CD4-positive, alpha-beta T cell (primary cell): ENCODE data around the gene ISLR2. TPM values are rescaled to one million over a fixed set of nuclear protein-coding genes. Genes with fewer than 3 reads are reported as not detected.

Source experiments
- ATAC-seq: fragments of 200-7000 bp; cut with Tn5 transposase; one replicate; pipeline ENCODE4 v1.10.0; 2022; ENCODE audit warnings: mild to moderate bottlenecking; ENCODE audit not compliant: poor library complexity
- CTCF ChIA-PET: fragments of 350-600 bp; sonication (Branson Sonifier 250); formaldehyde crosslinking; loops from one replicate; lab custom pipeline; 2021; ENCODE audit warnings: antibody characterized with exemption, inconsistent platforms; lab: Charles Lee
- POLR2A ChIA-PET: fragments of 350-600 bp; sonication (Branson Sonifier 250); formaldehyde crosslinking; loops from one replicate; lab custom pipeline; 2021; ENCODE audit warnings: antibody characterized with exemption, inconsistent platforms; lab: Charles Lee
- DNase-seq, 14 experiments: peaks; one replicate each; pipeline ENCODE4 v3.0.0-alpha.2; 2013 to 2020; ENCODE audit warnings: mixed read lengths in 2 of 14
- H3K27ac ChIP-seq, 2 donors: one replicate each; pipeline versions ENCODE4 v1.5.1 to v1.7.0; 2013; ENCODE audit warnings: low read length in 2 of 2, low read depth in 1 of 2, mild to moderate bottlenecking in 1 of 2
- H3K27me3 ChIP-seq, 2 experiments: 1 replicate in 1 of 2; 2 replicates in 1 of 2; pipeline versions ENCODE4 v1.6.1 to v1.7.0; 2013; ENCODE audit warnings: low read length in 2 of 2, control low read depth in 1 of 2, mild to moderate bottlenecking in 1 of 2, moderate library complexity in 1 of 2; ENCODE audit not compliant: insufficient read depth in 2 of 2, control insufficient read depth in 1 of 2
- H3K36me3 ChIP-seq: one replicate; pipeline ENCODE4 v1.6.1; 2013; ENCODE audit warnings: low read length, control low read depth; ENCODE audit not compliant: insufficient read depth
- H3K4me1 ChIP-seq: one replicate; pipeline ENCODE4 v1.6.1; 2013; ENCODE audit warnings: low read length, control low read depth; ENCODE audit not compliant: insufficient read depth
- H3K4me3 ChIP-seq: one replicate; pipeline ENCODE4 v1.5.1; 2013; ENCODE audit warnings: mild to moderate bottlenecking, low read length, moderate library complexity
- H3K9me3 ChIP-seq, 2 experiments: 1 replicate in 1 of 2; 2 replicates in 1 of 2; pipeline versions ENCODE4 v1.6.1 to v1.7.0; 2013; ENCODE audit warnings: low read length in 2 of 2, mild to moderate bottlenecking in 2 of 2, control low read depth in 1 of 2, moderate library complexity in 1 of 2; ENCODE audit not compliant: control insufficient read depth in 1 of 2, insufficient read depth in 1 of 2
- H3K27ac Mint-ChIP-seq: one replicate; pipeline ENCODE4 v1.8.0; 2020; ENCODE audit warnings: mixed read lengths
- H3K27me3 Mint-ChIP-seq: one replicate; pipeline ENCODE4 v1.8.0; 2021; ENCODE audit warnings: mixed read lengths
- H3K36me3 Mint-ChIP-seq: one replicate; pipeline ENCODE4 v1.8.0; 2021; ENCODE audit warnings: low read depth, mixed read lengths
- H3K4me1 Mint-ChIP-seq: one replicate; pipeline ENCODE4 v1.8.0; 2021; ENCODE audit warnings: low read depth, mixed read lengths
- H3K4me3 Mint-ChIP-seq: one replicate; pipeline ENCODE4 v1.8.0; 2020; ENCODE audit warnings: mild to moderate bottlenecking, mixed read lengths
- H3K9me3 Mint-ChIP-seq: one replicate; pipeline ENCODE4 v1.8.0; 2020; ENCODE audit warnings: mixed read lengths
- intact Hi-C, 2 experiments: fragments of 100-400 bp; cut with DNase I in 1 of 2; cut with micrococcal nuclease in 1 of 2; formaldehyde crosslinking; loops; one replicate each; pipeline versions ENCODE4 v1.15.1 to v1.9.0; 2023 to 2025; cut with DNase I, micrococcal nuclease
- total RNA-seq, 174 experiments: library from RNA in 2 of 174; stranded (reverse) in 2 of 174; gene quantifications; one replicate each; pipeline ENCODE4 v1.2.3 and lab custom pipeline; 2021 to 2026
- TF ChIP-seq, protein P1 (sequence below): fragments of 200-600 bp; IDR thresholded peaks from one replicate; pipeline ENCODE4 v1.8.0; 2022; ENCODE audit warnings: antibody characterized with exemption, mild to moderate bottlenecking

Gene ISLR2
- total RNA-seq, 2 experiments from 2014 or later, result not detected

DNA sequence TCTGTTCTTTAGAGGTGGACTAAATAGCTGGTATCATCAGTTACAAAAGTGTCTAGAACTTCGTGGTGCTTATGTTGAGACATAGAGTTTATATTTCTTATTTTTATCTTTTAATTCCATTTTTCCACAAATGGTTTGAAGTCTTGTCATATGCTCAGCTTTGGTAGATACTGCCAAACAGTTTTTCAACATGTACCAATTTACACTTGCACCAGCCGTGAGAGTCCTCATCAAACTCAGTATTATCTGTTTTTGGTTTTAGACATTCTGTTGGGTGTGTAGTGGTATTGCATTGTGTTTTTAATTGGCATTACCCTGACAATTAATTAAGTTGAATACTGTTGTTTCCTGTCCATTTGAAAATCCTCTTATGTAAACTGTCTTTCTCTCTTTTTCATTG lies 16.7 kb downstream of the ISLR2 start:
- Histone ChIP-seq H3K27me3 (peaks cover 0 to 8% of the 10 kb centered on the region in 2 experiments), H3K9me3 (peaks cover 0 to 3% of the 10 kb centered on the region in 2 experiments), H3K4me3 (no peak overlapping the region), H3K36me3 (no peaks in the 10 kb centered on the region), H3K4me1 (no peaks in the 10 kb centered on the region), H3K27ac (no peak overlapping the region)
- Mint-ChIP-seq H3K4me1 (no peaks in the 10 kb centered on the region), H3K36me3 (no peaks in the 10 kb centered on the region), H3K9me3 (peaks cover 6% of the 10 kb centered on the region), H3K4me3 (no peak overlapping the region), H3K27ac (no peak overlapping the region), H3K27me3 (peaks cover 63% of the 10 kb centered on the region)
- ChIA-PET CTCF (interaction anchor here (0.6 kb wide), 1 partner anchor 607 kb away, joined by 4 read pairs; no protein-coding TSS in a partner anchor), POLR2A (no interaction called here)
- DNase-seq (no peak), ATAC-seq (no peak)
- intact Hi-C loops, result no loop called here
- TF ChIP-seq, protein P1, sequence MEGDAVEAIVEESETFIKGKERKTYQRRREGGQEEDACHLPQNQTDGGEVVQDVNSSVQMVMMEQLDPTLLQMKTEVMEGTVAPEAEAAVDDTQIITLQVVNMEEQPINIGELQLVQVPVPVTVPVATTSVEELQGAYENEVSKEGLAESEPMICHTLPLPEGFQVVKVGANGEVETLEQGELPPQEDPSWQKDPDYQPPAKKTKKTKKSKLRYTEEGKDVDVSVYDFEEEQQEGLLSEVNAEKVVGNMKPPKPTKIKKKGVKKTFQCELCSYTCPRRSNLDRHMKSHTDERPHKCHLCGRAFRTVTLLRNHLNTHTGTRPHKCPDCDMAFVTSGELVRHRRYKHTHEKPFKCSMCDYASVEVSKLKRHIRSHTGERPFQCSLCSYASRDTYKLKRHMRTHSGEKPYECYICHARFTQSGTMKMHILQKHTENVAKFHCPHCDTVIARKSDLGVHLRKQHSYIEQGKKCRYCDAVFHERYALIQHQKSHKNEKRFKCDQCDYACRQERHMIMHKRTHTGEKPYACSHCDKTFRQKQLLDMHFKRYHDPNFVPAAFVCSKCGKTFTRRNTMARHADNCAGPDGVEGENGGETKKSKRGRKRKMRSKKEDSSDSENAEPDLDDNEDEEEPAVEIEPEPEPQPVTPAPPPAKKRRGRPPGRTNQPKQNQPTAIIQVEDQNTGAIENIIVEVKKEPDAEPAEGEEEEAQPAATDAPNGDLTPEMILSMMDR, result no peak

DNA sequence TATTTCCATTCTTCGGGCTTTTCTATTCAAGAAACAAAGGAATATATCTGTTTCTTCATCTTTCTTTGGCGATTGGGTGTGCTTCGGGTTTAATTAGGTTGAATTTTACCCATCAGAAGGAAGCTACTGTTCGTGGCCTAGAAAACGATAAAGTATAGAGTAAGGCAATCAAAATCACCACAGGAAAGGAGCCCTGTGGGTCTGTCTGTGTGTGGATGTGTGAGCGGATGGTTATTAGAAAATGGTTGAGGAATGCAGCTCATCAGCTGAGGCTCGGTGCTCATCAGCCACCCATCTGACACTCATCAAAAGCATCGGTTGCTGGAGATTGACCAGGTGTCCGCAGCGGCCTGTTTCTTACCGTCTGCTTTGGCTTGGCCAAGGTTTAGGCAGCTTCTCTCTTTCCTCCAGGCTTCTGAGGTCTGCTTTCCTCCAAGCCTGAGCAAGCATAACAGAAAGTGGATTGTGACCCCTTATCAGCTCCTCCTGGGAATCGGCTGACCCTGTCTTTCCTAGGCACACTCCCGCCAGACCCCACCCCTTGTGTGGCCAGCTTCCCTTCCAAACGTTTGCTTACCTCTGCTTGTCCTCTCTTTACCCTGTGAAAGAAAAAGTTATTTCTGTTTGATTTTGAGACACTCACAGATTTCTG lies 25.5 kb downstream of the ISLR2 start:
- CTCF ChIA-PET, result no interaction called here
- POLR2A ChIA-PET, result no interaction called here

DNA sequence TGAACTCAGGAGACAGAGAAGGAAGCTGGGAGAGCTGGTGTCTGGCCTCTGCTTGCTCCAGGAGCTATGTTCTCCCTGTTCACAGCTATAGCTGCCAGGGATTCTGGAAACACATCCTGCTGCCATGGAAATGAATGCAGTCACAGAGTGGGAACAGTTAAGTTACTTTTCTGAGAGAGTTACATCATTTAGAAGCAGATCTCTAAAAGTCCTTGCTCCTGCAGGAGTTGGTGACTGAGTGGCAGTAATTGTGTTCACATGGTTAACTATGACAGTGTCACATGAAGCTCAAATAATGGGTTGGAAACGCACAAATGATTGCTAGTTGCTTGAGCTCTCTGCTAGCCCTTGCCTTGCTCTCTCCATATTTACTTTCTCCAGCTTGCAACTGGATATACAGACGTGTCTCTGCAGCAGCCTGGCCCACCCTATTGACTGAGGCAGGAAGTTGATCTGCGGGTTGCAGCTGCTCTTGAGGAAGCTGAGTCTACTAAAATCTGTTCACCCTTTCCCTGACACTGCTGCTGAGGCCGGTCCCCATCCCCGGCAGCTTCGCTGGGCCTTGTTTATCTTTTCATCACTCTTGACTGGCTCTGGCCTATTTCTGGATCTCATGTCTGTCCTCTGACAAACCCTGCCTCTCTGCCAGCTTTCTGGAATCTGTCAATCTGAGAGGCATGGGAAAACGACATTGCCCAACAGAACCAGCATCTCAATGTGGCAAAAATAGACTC lies 26.5 kb downstream of the ISLR2 start:
- peaks cover 0 to 3% of the 10 kb centered on the region in 2 experiments for H3K27me3 ChIP-seq
- no peaks in the 10 kb centered on the region for H3K4me1 ChIP-seq
- H3K9me3 ChIP-seq, result no peaks in the 10 kb centered on the region
- peaks cover 13% of the 10 kb centered on the region for H3K27me3 Mint-ChIP-seq
- no peak for ATAC-seq
- no peak overlapping the region for H3K27ac ChIP-seq
- H3K4me3 Mint-ChIP-seq, result no peak overlapping the region
- peaks cover 18% of the 10 kb centered on the region for H3K4me1 Mint-ChIP-seq
- intact Hi-C loops, result no loop called here
- H3K36me3 Mint-ChIP-seq, result no peaks in the 10 kb centered on the region
- no peaks in the 10 kb centered on the region for H3K9me3 Mint-ChIP-seq
- CTCF ChIA-PET, result no interaction called here
- DNase-seq, result no peak
- H3K4me3 ChIP-seq, result no peak overlapping the region
- POLR2A ChIA-PET, result no interaction called here
- H3K27ac Mint-ChIP-seq, result no peak overlapping the region
- H3K36me3 ChIP-seq, result no peaks in the 10 kb centered on the region
- TF ChIP-seq, protein P1, result no peak

More for the DNA sequence above, 25.5 kb downstream of the ISLR2 start:
- Histone ChIP-seq H3K27me3 (peaks cover 3 to 4% of the 10 kb centered on the region in 2 experiments), H3K9me3 (no peaks in the 10 kb centered on the region), H3K36me3 (no peaks in the 10 kb centered on the region), H3K27ac (no peak overlapping the region), H3K4me1 (no peaks in the 10 kb centered on the region), H3K4me3 (no peak overlapping the region)
- Mint-ChIP-seq H3K36me3 (no peaks in the 10 kb centered on the region), H3K4me1 (peaks cover 18% of the 10 kb centered on the region), H3K27ac (no peak overlapping the region), H3K27me3 (peaks cover 18% of the 10 kb centered on the region), H3K9me3 (no peaks in the 10 kb centered on the region), H3K4me3 (no peak overlapping the region)
- DNase-seq, result no peak
- TF ChIP-seq, protein P1, result no peak
- intact Hi-C loops, result no loop called here
- no peak for ATAC-seq
